Liver (tissue), 9 donors: ENCODE results near the gene ANAPC10. TPM values are rescaled to one million over a fixed set of nuclear protein-coding genes. Genes with fewer than 3 reads are reported as not detected.

Experiments
- DNase-seq: peaks from one replicate; pipeline ENCODE4 v3.0.0-alpha.2; 2017; ENCODE audit warnings: low spot score
- H3K27ac ChIP-seq, 2 donors: one replicate each; pipeline ENCODE4 v1.7.0; 2013; ENCODE audit warnings: inconsistent platforms in 2 of 2, low read length in 2 of 2, control low read depth in 1 of 2, low read depth in 1 of 2, mild to moderate bottlenecking in 1 of 2
- H3K27me3 ChIP-seq, 4 donors: one replicate each; pipeline versions ENCODE4 v1.6.1 to v1.7.0; 2013; ENCODE audit warnings: low read length in 3 of 4, inconsistent platforms in 1 of 4, mild to moderate bottlenecking in 1 of 4, moderate library complexity in 1 of 4; ENCODE audit not compliant: control insufficient read depth in 4 of 4, insufficient read depth in 4 of 4
- H3K36me3 ChIP-seq, 4 donors: one replicate each; pipeline versions ENCODE4 v1.6.1 to v1.7.0; 2013; ENCODE audit warnings: low read length in 3 of 4, mild to moderate bottlenecking in 3 of 4, low read depth in 1 of 4, moderate library complexity in 1 of 4; ENCODE audit not compliant: control insufficient read depth in 4 of 4, insufficient read depth in 3 of 4
- H3K4me1 ChIP-seq, 4 donors: one replicate each; pipeline versions ENCODE4 v1.6.1 to v1.7.0; 2013; ENCODE audit warnings: low read length in 3 of 4, mild to moderate bottlenecking in 3 of 4, moderate library complexity in 1 of 4; ENCODE audit not compliant: control insufficient read depth in 4 of 4, insufficient read depth in 4 of 4
- H3K4me3 ChIP-seq, 3 donors: one replicate each; pipeline versions ENCODE4 v1.6.1 to v1.7.0; 2013; ENCODE audit warnings: low read length in 3 of 3, control low read depth in 1 of 3, low read depth in 1 of 3, mild to moderate bottlenecking in 1 of 3
- H3K9ac ChIP-seq, 2 donors: one replicate each; pipeline ENCODE4 v1.7.0; 2013; ENCODE audit warnings: low read length in 2 of 2, mild to moderate bottlenecking in 2 of 2, moderate library complexity in 2 of 2, control low read depth in 1 of 2, low read depth in 1 of 2
- H3K9me3 ChIP-seq, 4 donors: one replicate each; pipeline versions ENCODE4 v1.6.1 to v1.7.0; 2013; ENCODE audit warnings: low read length in 3 of 4; ENCODE audit not compliant: control insufficient read depth in 4 of 4
- CTCF ChIP-seq: fragments of 150-350 bp; IDR thresholded peaks from 2 replicates; pipeline ENCODE4 v1.5.1; 2017; ENCODE audit warnings: improper control_type of control experiment, low read depth, low read length; ENCODE audit not compliant: missing input control
- EGR1 ChIP-seq, 2 donors: IDR thresholded peaks; 2 replicates each; pipeline ENCODE4 v1.6.1; 2016 to 2018; ENCODE audit warnings: antibody characterized with exemption in 2 of 2, low read depth in 2 of 2
- FOXA1 ChIP-seq: IDR thresholded peaks from 2 replicates; pipeline ENCODE4 v1.6.1; 2016; ENCODE audit warnings: antibody characterized with exemption
- FOXA2 ChIP-seq: IDR thresholded peaks from 2 replicates; pipeline ENCODE4 v1.6.1; 2016; ENCODE audit warnings: antibody characterized with exemption
- GABPA ChIP-seq, 2 donors: IDR thresholded peaks in 1 of 2; conservative IDR thresholded peaks in 1 of 2; 2 replicates each; pipeline ENCODE4 v1.6.1; 2016; ENCODE audit warnings: antibody characterized with exemption in 2 of 2, mild to moderate bottlenecking in 1 of 2, moderate library complexity in 1 of 2
- HNF4A ChIP-seq, 2 donors: conservative IDR thresholded peaks; 2 replicates each; pipeline ENCODE4 v1.6.1; 2016; ENCODE audit warnings: antibody characterized with exemption in 2 of 2, mild to moderate bottlenecking in 2 of 2
- HNF4G ChIP-seq: IDR thresholded peaks from 2 replicates; pipeline ENCODE4 v1.6.1; 2016; ENCODE audit warnings: antibody characterized with exemption
- JUND ChIP-seq, 2 donors: IDR thresholded peaks; 2 replicates each; pipeline ENCODE4 v1.6.1; 2016; ENCODE audit warnings: antibody characterized with exemption in 2 of 2
- MAX ChIP-seq: IDR thresholded peaks from 2 replicates; pipeline ENCODE4 v1.6.1; 2016; ENCODE audit warnings: antibody characterized with exemption
- NR2F2 ChIP-seq: IDR thresholded peaks from 2 replicates; pipeline ENCODE4 v1.6.1; 2016; ENCODE audit warnings: antibody characterized with exemption
- REST ChIP-seq: IDR thresholded peaks from 2 replicates; pipeline ENCODE4 v1.6.1; 2016; ENCODE audit warnings: antibody characterized with exemption, mild to moderate bottlenecking
- RXRA ChIP-seq, 2 donors: IDR thresholded peaks; 2 replicates each; pipeline ENCODE4 v1.6.1; 2017 to 2018; ENCODE audit warnings: antibody characterized with exemption in 2 of 2, mild to moderate bottlenecking in 1 of 2
- SP1 ChIP-seq: IDR thresholded peaks from 2 replicates; pipeline ENCODE4 v1.6.1; 2018; ENCODE audit warnings: antibody characterized with exemption, mild to moderate bottlenecking
- YY1 ChIP-seq: IDR thresholded peaks from 2 replicates; pipeline ENCODE4 v1.6.1; 2016; ENCODE audit warnings: antibody characterized with exemption, mild to moderate bottlenecking
- ZBTB33 ChIP-seq: IDR thresholded peaks from 2 replicates; pipeline ENCODE4 v1.6.1; 2016; ENCODE audit warnings: antibody characterized with exemption
- WGBS: extraction: QIAGEN DNeasy Blood & Tissue Kit; methylation state at CpG from one replicate; pipeline ENCODE4 v1.1.7; 2013; 5-methylcytosine and 5-hydroxymethylcytosine counted together
- polyA plus RNA-seq, 2 donors: library from polyadenylated mRNA; stranded (reverse) in 1 of 2; unstranded in 1 of 2; fragments of 200-250 nt in 1 of 2; fragments of >200 nt in 1 of 2; fragmentation: Nextera tagmentation in 1 of 2; extraction: Ambion mirVana in 1 of 2; gene quantifications; one replicate each; pipeline versions ENCODE4 v1.2.1 to v1.2.3, GENCODE V29; 2013 to 2015
- total RNA-seq, 2 donors: library from RNA; depleted of rRNA; stranded (reverse); fragments of >200 nt; gene quantifications; one replicate each; pipeline ENCODE4 v1.2.3, GENCODE V29; 2014
- donor health status: healthy.
- donor health status: healthy.
- donor health status: healthy.
- donor health status: healthy.
- donor health status: healthy.

ANAPC10 gene
- total and polyA plus RNA-seq, 4 donors = 6.2 to 16.1 (median 14.5) TPM

GRCh38 chr4:145049241-145049640 lies 48.8 kb downstream of the ANAPC10 start:
- 100% methylated on average over 1 of the region's 1 CpG for WGBS
- no peak for DNase-seq
- Histone ChIP-seq H3K27me3 (no peaks in the 10 kb centered on the region), H3K4me1 (no peaks in the 10 kb centered on the region), H3K4me3 (no peak overlapping the region), H3K9ac (no peak overlapping the region), H3K9me3 (no peaks in the 10 kb centered on the region), H3K27ac (no peak overlapping the region), H3K36me3 (peaks cover 0 to 4% (median 0%) of the 10 kb centered on the region in 4 donors)
- TF ChIP-seq RXRA (IDR thresholded peaks at IDR 0.05) (no peak), MAX (no peak), SP1 (no peak)

- DNase-seq = no peak
- no peaks in the 10 kb centered on the region for H3K9me3 ChIP-seq
- no peak overlapping the region for H3K27ac ChIP-seq
- TF ChIP-seq RXRA (IDR thresholded peaks at IDR 0.05) = no peak
- TF ChIP-seq GABPA (IDR thresholded peaks at IDR 0.05 in 1 of 2, conservative IDR thresholded peaks at IDR 0.05 in 1 of 2) = no peak
- no peak for TF ChIP-seq FOXA2
- TF ChIP-seq CTCF = no peak
- TF ChIP-seq SP1 = no peak
- H3K4me3 ChIP-seq = no peak overlapping the region
- H3K9ac ChIP-seq = no peak overlapping the region
- H3K4me1 ChIP-seq = no peaks in the 10 kb centered on the region
- no peaks in the 10 kb centered on the region for H3K27me3 ChIP-seq
- peaks cover 0 to 4% (median 0%) of the 10 kb centered on the region in 4 donors for H3K36me3 ChIP-seq
These were observed 49.2 kb downstream of the ANAPC10 start for GRCh38 chr4:145048817-145049216.

GRCh38 chr4:145047151-145047550 lies 50.8 kb downstream of the ANAPC10 start:
- TF ChIP-seq FOXA1 (no peak), HNF4G (no peak), MAX (no peak), JUND (IDR thresholded peaks at IDR 0.05) (no peak), RXRA (IDR thresholded peaks at IDR 0.05) (no peak), REST (no peak), YY1 (no peak), EGR1 (IDR thresholded peaks at IDR 0.05; ENCODE audit: low read depth in 2 of 2) (no peak), GABPA (IDR thresholded peaks at IDR 0.05 in 1 of 2, conservative IDR thresholded peaks at IDR 0.05 in 1 of 2) (no peak), CTCF (no peak), NR2F2 (no peak), ZBTB33 (no peak), HNF4A (conservative IDR thresholded peaks at IDR 0.05) (no peak)
- no peak overlapping the region for H3K27ac ChIP-seq
- no peaks in the 10 kb centered on the region for H3K4me1 ChIP-seq
- no peaks in the 10 kb centered on the region for H3K9me3 ChIP-seq
- WGBS = 91% methylated on average over 4 of the region's 4 CpGs
- no peak overlapping the region for H3K4me3 ChIP-seq
- H3K27me3 ChIP-seq = no peaks in the 10 kb centered on the region
- H3K9ac ChIP-seq = no peak overlapping the region
- no peak for DNase-seq
- peaks cover 0 to 4% (median 0%) of the 10 kb centered on the region in 4 donors for H3K36me3 ChIP-seq
